ENCODE results near the gene PNLIPRP1.

PNLIPRP1 gene

DNA sequence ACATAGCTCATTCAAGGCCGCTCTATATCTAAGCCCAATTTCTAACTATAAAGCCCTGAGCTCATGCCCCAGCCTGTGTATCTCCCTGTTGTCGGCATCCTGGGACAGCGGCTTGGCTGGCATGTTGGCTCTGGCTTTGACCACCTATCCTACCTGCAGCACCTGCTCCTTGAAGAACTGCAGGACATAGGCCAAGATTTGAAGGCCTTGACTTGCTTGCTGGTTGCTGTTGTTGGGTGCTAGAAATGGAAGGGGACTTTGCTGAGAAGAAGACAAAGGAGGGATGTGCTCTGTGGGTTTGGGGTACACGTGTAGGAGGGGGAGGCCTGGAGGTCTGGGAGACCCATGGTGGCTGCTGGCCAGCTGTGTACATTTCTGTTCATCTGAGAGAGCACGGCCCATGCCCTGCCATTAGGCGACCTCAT, 41.1 kb downstream of the PNLIPRP1 start:
- no peak for DNase-seq (ENCODE audit: low read depth in 1 of 2, low spot score in 1 of 2)

DNA sequence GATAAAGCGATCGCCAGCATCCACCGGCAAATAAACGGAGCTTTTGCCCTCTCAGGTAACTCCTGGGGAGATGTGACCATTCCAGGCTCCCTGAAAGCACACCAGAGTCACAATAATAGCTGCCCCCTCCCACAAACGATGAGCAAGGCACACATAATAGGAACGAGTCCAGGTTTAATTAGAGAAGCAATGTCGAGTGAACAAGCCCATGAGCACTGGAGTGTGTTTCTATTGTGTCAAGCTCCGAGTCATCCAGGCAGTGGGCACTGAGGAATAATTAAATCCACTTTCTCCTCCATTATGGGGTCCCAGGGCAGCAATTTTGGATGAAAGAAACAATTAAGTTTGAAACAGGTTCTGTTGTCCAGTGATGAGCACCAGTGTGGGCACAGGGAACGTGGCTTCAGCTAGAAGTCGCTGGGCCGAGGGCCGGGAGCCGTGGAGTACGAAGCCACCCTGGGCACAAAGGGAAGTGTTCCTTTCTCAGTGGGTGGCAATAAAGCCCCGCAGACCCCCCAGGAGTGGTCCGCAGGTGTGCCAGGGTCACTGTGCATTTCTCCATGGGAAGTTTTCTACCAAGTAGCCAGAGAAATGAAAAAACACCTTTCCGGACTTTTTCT, 41.9 kb downstream of the PNLIPRP1 start:
- DNase-seq (ENCODE audit: low read depth in 1 of 2, low spot score in 1 of 2), result no peak

DNA sequence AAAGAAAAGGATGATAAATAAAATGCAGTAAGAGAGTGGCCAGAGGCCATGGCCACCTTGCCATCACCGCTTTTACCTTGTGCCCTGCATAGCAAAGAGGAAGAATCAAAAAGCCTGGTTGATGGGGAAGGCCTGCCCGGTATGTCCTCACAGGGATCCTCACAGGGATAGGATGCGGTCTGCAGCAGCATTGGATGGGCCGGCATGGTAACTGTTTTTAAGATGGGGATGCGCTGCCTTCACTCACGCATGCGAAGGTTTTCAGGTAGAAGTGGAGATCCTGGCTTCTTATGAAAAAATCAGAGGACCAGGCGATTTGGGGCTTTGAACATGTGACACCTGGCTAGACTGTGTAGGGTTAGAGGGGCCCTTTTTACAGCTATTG, 42.4 kb downstream of the PNLIPRP1 start:
- no peak for DNase-seq (ENCODE audit: low read depth in 1 of 2, low spot score in 1 of 2)

DNA sequence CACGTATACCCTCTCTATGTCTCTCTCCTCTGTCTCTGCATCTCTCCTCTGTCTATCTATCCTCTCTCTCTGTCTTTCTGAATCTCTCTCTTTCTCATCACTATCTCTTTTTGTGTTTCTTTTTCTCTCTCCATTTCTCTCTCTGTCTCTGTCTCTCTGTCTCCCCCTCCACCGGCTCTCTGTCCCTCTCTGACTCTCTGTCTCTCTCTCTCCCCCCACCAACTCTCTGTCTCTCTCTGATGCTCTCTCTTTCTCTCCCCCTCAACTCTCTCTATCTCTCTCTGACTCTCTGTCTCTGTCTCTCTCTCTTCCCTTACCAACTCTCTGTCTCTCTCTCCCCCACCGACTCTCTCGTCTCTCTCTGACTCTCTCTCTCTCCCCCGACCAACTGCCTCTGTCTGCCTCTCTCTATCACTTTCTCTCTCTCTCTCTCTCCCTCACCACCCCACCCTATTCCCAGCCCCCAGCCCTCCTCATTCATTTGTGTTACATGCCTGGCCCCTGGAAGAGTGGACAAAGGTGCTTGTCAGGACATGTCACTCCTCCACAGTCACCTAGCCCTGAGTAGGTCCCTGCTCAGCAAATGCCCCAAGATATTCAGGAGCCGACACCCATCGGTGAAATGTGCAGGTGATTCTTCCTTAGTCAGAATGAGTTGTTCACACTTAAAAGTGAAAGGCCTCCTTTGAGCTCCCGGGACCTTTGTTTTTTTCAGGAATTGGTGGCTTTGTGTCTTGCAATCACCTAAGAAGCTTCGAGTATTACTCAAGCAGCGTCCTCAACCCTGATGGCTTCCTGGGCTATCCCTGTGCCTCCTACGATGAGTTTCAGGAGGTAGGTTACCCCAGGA, 43.6 kb downstream of the PNLIPRP1 start:
- no peak for DNase-seq (ENCODE audit: low read depth in 1 of 2, low spot score in 1 of 2)

DNA sequence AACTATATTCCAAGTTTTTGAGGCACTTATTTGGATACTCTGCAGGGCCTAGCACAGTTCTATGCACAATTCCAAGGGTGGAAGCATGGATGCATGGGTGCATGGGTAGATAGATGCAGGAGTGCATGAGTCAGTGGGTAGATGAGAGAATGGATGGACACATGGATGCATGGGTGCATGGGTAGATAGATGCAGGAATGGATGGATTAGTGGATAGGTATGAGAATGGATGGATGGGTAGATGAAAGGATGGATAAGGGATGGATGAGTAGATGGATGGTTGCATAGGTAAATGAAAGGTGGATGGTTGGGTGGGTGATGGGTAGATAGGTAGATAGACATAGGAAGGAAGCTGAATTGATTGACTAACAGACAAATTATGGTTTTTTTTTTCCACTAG, 45.6 kb downstream of the PNLIPRP1 start:
- DNase-seq (ENCODE audit: low read depth in 1 of 2, low spot score in 1 of 2), result no peak

DNA sequence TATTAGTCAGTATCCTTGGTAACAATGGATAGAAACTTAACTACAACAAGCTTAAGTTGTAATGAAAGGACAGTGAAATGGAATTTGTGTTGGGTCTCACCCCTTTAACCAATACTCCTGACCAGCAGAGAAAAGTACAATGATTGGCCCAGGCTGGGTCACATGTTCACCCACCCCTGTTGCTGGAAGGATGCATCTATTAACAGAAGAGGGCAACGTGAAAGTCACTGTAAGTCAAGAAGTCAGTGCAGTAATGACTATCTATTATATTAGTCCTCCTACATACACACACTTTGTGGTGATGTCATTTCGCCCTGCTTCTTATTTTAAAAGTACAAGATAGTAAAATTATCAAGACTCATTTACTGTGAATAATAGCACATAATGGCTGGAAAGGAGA, 46.2 kb downstream of the PNLIPRP1 start:
- no peak for DNase-seq (ENCODE audit: low read depth in 1 of 2, low spot score in 1 of 2)

DNA sequence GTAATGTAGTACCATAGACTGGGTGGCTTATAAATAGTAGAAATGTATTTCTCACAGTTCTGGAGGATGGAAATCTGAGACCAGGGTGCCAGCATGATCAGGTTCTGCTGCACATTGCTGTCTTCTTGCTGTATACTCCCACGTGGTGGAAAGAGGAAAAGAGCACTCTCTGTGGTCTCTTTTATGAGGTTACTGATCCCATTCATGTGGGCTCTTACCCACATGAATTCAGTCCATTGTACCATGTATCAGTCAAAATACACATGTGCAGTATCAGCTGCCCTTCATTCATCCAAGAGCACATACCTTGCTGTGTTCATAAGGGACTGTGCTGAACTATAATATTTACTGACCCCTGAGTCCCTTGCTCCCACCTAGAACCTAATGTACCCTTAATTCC, 47.1 kb downstream of the PNLIPRP1 start:
- DNase-seq (ENCODE audit: low read depth in 1 of 2, low spot score in 1 of 2), result no peak

DNA sequence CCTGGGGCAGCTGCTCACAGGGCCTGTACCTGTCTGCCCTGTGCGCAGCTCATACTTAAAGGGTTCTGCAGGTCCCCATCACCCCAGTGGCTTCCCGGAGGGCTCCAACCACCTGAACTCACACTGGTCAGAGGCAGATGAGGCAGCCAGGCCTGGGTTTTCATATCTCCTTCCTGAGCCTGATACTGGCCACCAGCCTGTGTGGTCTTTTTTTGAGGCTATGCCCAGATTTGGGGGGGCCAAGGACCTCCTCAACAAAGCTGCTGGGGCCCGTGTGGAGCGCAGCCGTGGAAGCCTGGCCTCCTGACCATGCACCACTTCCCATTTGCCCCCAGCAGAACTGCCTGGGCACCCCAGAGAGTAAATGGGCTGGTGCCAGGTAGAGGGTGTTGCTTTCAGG, 55.7 kb downstream of the PNLIPRP1 start:
- DNase-seq (ENCODE audit: low read depth in 1 of 2, low spot score in 1 of 2), result no peak

DNA sequence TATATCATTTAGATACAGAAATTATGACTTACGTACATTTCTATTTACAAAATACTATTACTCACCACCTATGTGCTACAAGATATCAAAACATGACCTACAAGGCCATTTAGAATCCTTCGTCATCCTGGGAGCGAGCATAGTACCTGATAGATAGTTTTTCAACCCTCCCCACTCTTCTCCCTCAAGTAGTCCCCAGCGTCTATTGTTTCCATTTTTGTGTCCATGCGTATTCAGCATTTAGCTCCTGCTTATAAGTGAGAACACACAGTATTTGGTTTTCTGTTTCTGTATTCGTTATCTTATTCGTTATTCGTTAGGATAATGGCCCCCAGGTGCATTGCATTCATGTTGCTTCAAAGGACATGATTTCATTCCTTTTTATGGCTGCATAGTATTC, 58.1 kb downstream of the PNLIPRP1 start:
- no peak for DNase-seq (ENCODE audit: low read depth in 1 of 2, low spot score in 1 of 2)

DNA sequence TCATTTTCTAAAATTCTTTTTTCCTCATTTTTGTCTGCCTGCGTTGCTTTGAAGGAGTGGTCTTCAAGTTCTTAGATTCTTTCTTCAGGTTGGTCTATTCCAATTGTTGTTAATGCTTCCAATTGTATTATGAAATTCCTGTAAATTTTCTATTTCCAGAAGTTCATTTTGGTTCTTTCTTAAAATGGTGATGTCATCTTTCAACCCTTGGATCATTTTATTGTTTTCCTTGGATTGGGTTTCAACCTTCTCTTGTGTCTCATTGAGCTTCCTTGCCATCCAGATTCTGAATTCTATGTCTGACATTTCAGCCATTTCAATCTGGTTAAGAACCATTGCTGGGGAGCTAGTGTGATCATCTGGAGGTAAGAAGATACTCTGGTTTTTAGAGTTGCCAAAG, 63.1 kb downstream of the PNLIPRP1 start:
- DNase-seq (ENCODE audit: low read depth in 1 of 2, low spot score in 1 of 2), result no peak

DNA sequence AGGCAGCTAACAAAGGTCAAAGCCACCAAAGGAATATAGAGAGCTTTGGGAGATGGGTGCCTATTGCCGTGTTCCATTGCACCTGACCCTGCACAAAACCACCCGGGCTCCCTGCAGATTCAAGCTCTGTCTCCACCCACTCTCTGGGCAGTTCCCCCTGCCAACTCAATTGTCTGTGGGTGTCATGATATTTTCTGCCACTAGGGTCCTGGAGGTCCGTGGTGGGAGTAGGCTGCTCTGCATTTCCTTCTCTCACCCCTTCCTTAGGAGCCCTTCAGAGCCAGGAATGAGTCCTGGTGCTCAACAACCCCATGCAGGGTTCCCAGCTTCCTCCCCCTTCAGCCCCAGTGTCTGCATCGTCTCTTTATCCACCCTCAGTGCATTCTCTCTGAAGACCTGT, 64.1 kb downstream of the PNLIPRP1 start:
- no peak for DNase-seq (ENCODE audit: low read depth in 1 of 2, low spot score in 1 of 2)

DNA sequence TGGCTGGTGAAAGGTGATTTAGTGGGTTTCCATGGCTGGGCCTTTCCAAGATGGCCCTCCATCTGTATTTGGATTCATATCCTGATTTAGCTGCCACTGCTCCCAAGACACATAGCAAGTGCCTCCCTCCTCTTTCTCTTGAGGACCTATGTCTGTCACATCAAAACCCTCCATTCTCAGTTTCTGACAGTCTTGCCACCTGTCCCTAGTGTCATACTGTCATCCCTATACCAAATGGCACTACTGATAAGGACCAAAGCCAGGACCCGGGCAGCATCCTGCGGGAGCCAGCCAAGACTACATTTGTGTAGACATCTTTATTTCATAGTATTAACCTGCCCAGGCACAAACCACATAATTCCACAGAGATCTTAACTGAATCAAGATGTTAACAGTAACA, 64.8 kb downstream of the PNLIPRP1 start:
- no peak for DNase-seq (ENCODE audit: low read depth in 1 of 2, low spot score in 1 of 2)

DNA sequence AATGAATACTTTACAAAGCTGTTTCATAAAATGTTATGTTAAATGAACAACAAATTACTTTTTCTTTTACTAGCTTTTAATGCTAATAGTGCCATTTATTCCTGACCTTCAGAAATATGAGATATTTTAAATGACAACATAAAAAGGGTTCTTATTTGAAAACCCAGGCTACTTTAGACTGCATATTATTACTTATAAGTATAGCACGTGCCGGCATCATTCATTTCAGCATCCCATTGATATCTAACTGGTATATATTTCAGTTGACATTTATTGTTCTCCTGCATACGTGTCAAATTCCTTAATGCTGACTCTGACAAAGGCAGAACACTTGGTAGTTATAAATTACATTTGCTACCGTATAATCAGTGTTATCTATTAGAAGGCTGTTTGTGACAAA, 65.3 kb downstream of the PNLIPRP1 start:
- no peak for DNase-seq (ENCODE audit: low read depth in 1 of 2, low spot score in 1 of 2)

DNA sequence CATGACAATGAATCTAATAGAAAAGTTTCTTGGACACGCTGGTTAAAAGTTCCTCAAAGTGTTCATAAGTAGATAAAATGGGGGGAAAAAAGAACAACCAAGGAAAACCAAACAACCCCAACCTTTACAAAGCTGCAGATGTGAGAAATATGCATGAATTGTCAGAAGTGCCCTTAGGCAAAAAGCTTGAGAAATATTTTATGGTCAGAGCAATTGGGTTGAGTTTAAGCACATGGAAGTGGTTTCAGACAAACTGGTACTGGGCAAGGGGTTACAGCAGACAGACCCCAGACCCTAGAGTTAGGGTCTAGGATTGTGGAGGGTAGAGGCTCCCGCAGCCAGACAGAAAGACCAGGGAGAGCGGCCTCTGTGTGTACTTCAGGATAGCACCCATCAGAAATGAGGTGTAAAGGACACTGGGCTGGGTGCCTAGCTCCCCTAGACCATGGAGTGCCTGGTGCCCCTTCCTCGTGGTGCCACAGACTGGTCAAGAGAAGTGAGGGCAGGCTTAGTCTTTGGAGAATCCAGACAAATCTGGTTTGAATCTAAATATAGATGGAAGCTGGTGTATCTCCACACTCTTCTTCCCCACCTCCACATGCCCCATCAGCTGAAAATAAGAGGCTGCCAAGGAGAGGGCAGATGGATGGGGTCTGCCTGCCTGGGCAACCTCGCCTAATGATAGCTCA, 67.2 kb downstream of the PNLIPRP1 start:
- DNase-seq (ENCODE audit: low read depth in 1 of 2, low spot score in 1 of 2), result no peak
